IMR-90 (cell line): ENCODE data around the gene SLC22A7. TPM values are rescaled to one million over a fixed set of nuclear protein-coding genes. Genes with fewer than 3 reads are reported as not detected.

Experiments used
- ATAC-seq: fragments of 200-7000 bp; cut with Tn5 transposase; 2 replicates; pipeline ENCODE4 v1.9.1; 2020; ENCODE audit warnings: low read depth, mild to moderate bottlenecking, moderate library complexity
- BruUV-seq: library from RNA; stranded (reverse); fragments of 400-500 nt; replicated peaks from 2 replicates; lab custom pipeline; 2021; lab: Mats Ljungman, UMichigan
- CTCF ChIA-PET: fragments of 300-600 bp; formaldehyde crosslinking; extraction: SDS; loops from one replicate; lab custom pipeline; 2021; ENCODE audit warnings: antibody characterized with exemption; lab: Yijun Ruan, JAX
- POLR2A ChIA-PET: fragments of 300-600 bp; sonication (Branson Sonifier 250); formaldehyde crosslinking; loops from one replicate; lab custom pipeline; 2022; ENCODE audit warnings: antibody characterized with exemption; ENCODE audit not compliant: unreplicated experiment; lab: Charles Lee
- DNase-seq: peaks from one replicate; pipeline ENCODE4 v3.0.0; 2013
- H2AFZ ChIP-seq: replicated peaks from 2 replicates; pipeline ENCODE3; 2013; ENCODE audit warnings: low read length, mild to moderate bottlenecking; ENCODE audit not compliant: poor library complexity
- H2AK5ac ChIP-seq: 2 replicates; pipeline ENCODE4 v1.6.1; 2013; ENCODE audit warnings: low read depth, low read length, inconsistent platforms
- H2AK9ac ChIP-seq: replicated peaks from 2 replicates; pipeline ENCODE3; 2013; ENCODE audit warnings: mild to moderate bottlenecking, low read depth, low read length, moderate library complexity; ENCODE audit not compliant: poor library complexity
- H2BK120ac ChIP-seq: 2 replicates; pipeline ENCODE4 v1.6.1; 2013; ENCODE audit warnings: low read depth, low read length, inconsistent platforms
- H2BK15ac ChIP-seq: 3 replicates; pipeline ENCODE4 v1.6.1; 2013; ENCODE audit warnings: low read depth, low read length, inconsistent platforms
- H2BK20ac ChIP-seq: 2 replicates; pipeline ENCODE4 v1.6.1; 2013; ENCODE audit warnings: low read depth, mild to moderate bottlenecking, inconsistent platforms, low read length, moderate library complexity
- H2BK5ac ChIP-seq: 2 replicates; pipeline ENCODE4 v1.6.1; 2013; ENCODE audit warnings: mild to moderate bottlenecking, low read depth, low read length, inconsistent platforms; ENCODE audit not compliant: poor library complexity, severe bottlenecking
- H3K14ac ChIP-seq: replicated peaks from 2 replicates; pipeline ENCODE4 v1.6.1; 2013; ENCODE audit warnings: low read depth, low read length, inconsistent platforms
- H3K18ac ChIP-seq: 2 replicates; pipeline ENCODE4 v1.6.1; 2013; ENCODE audit warnings: low read depth, low read length, control low read depth
- H3K23ac ChIP-seq: 2 replicates; pipeline ENCODE4 v1.6.1; 2013; ENCODE audit warnings: low read depth, low read length, inconsistent platforms
- H3K27ac ChIP-seq: 2 replicates; pipeline ENCODE4 v1.5.1; 2013; ENCODE audit warnings: mild to moderate bottlenecking, control low read depth, low read length; ENCODE audit not compliant: insufficient read depth
- H3K27me3 ChIP-seq: 2 replicates; pipeline ENCODE4 v1.6.1; 2013; ENCODE audit warnings: low read length; ENCODE audit not compliant: control insufficient read depth, insufficient read depth
- H3K36me3 ChIP-seq: 2 replicates; pipeline ENCODE4 v1.6.1; 2013; ENCODE audit warnings: low read length, mixed read lengths; ENCODE audit not compliant: control insufficient read depth, insufficient read depth
- H3K4ac ChIP-seq: 2 replicates; pipeline ENCODE4 v1.6.1; 2013; ENCODE audit warnings: low read depth, low read length, inconsistent platforms
- H3K4me1 ChIP-seq: 2 replicates; pipeline ENCODE4 v1.6.1; 2013; ENCODE audit warnings: low read length, mixed read lengths; ENCODE audit not compliant: control insufficient read depth, insufficient read depth
- H3K4me2 ChIP-seq: 2 replicates; pipeline ENCODE4 v1.6.1; 2013; ENCODE audit warnings: low read depth, mild to moderate bottlenecking, control low read depth, low read length, moderate library complexity
- H3K4me3 ChIP-seq: 2 replicates; pipeline ENCODE4 v1.5.1; 2013; ENCODE audit warnings: low read depth, mild to moderate bottlenecking, control low read depth, low read length, moderate library complexity; ENCODE audit not compliant: insufficient read depth
- H3K56ac ChIP-seq: 2 replicates; pipeline ENCODE4 v1.6.1; 2013; ENCODE audit warnings: low read length, inconsistent platforms; ENCODE audit not compliant: insufficient read depth; ENCODE audit errors: extremely low read depth
- H3K79me1 ChIP-seq, 2 experiments: 2 replicates each; pipeline ENCODE4 v1.6.1; 2013; ENCODE audit warnings: low read length in 2 of 2, inconsistent platforms in 1 of 2, low read depth in 1 of 2
- H3K9ac ChIP-seq: 2 replicates; pipeline ENCODE4 v1.6.1; 2013; ENCODE audit warnings: low read depth, low read length, control low read depth
- H3K9me1 ChIP-seq: 2 replicates; pipeline ENCODE4 v1.6.1; 2013; ENCODE audit warnings: low read length, inconsistent platforms; ENCODE audit not compliant: insufficient read depth
- H3K9me3 ChIP-seq: 2 replicates; pipeline ENCODE4 v1.6.1; 2013; ENCODE audit warnings: low read length; ENCODE audit not compliant: control insufficient read depth, insufficient read depth
- H4K20me1 ChIP-seq: 2 replicates; pipeline ENCODE4 v1.6.1; 2013; ENCODE audit warnings: low read length, inconsistent platforms; ENCODE audit not compliant: insufficient read depth
- H4K5ac ChIP-seq: 2 replicates; pipeline ENCODE4 v1.6.1; 2013; ENCODE audit warnings: mild to moderate bottlenecking, low read depth, low read length, control low read depth
- H4K8ac ChIP-seq, 2 experiments: 2 replicates each; pipeline ENCODE4 v1.6.1; 2013; ENCODE audit warnings: low read depth in 2 of 2, low read length in 2 of 2, control low read depth in 1 of 2, inconsistent platforms in 1 of 2
- H4K91ac ChIP-seq: 2 replicates; pipeline ENCODE4 v1.6.1; 2013; ENCODE audit warnings: low read depth, low read length, inconsistent platforms; ENCODE audit not compliant: insufficient read depth
- CEBPB ChIP-seq: IDR thresholded peaks from 2 replicates; pipeline ENCODE4 v1.6.1; 2012; ENCODE audit warnings: low read depth, low read length, improper control_type of control experiment
- WGBS, 2 experiments: methylation state at CpG; one replicate each; pipeline versions ENCODE4 v1.1.5 to v1.1.7; 2013; ENCODE audit warnings: missing lambda C conversion rate in 2 of 2; ENCODE audit not compliant: insufficient read length in 1 of 2; ENCODE audit errors: extremely low coverage in 2 of 2; 5-methylcytosine and 5-hydroxymethylcytosine counted together
- dilution Hi-C: fragments of 300-500 bp; cut with HindIII; formaldehyde crosslinking; loops from one replicate; pipeline ENCODE4 v1.14.3; 2018; ENCODE audit warnings: low sequenced_read_pairs; ENCODE audit not compliant: unreplicated experiment
- in situ Hi-C: fragments of 300-500 bp; cut with MboI; formaldehyde crosslinking; loops from 3 replicates; pipeline ENCODE4 v1.14.3; 2019; ENCODE audit warnings: low sequenced_read_pairs, inconsistent platforms, mixed read lengths
- intact Hi-C: fragments of 100-400 bp; cut with micrococcal nuclease; formaldehyde crosslinking; loops from 2 replicates; pipeline ENCODE4 v1.10.0; 2022
- polyA plus RNA-seq, 3 experiments: library from polyadenylated mRNA; depleted of rRNA; stranded (reverse); fragments of >200 nt; gene quantifications; 2 replicates each; pipeline ENCODE4 v1.2.3, GENCODE V29; 2012; ENCODE audit warnings: low replicate concordance in 1 of 3
- total RNA-seq: library from RNA; depleted of rRNA; stranded (reverse); fragments of >200 nt; gene quantifications from 2 replicates; pipeline ENCODE4 v1.2.3, GENCODE V29; 2012

SLC22A7 gene
- total and polyA plus RNA-seq, 2 of the 4 experiments (the other 2 are of a cell fraction), result not detected

GRCh38 chr6:43318011-43318410 lies 20.0 kb downstream of the SLC22A7 start:
- H3K79me1 ChIP-seq, result no peaks in the 10 kb centered on the region
- no peak overlapping the region for H3K14ac ChIP-seq
- H2AFZ ChIP-seq, result no peak overlapping the region
- no peak overlapping the region for H3K23ac ChIP-seq
- no peak overlapping the region for H3K56ac ChIP-seq
- H2AK9ac ChIP-seq, result no peak overlapping the region
- H3K4me2 ChIP-seq, result no peak overlapping the region
- no peak overlapping the region for H3K18ac ChIP-seq
- intact Hi-C loops (no loop called here), in situ Hi-C loops (no loop called here), dilution Hi-C loops (no loop called here)
- no peak overlapping the region for H4K91ac ChIP-seq
- no peaks in the 10 kb centered on the region for H3K9me1 ChIP-seq
- no peak for ATAC-seq
- H3K9ac ChIP-seq, result no peak overlapping the region
- no peak overlapping the region for H2AK5ac ChIP-seq
- whole genome bisulfite sequencing, 2 experiments, result no CpG with 5 or more reads among the region's 2 CpGs
- H3K4me1 ChIP-seq, result no peaks in the 10 kb centered on the region
- no peaks in the 10 kb centered on the region for H3K9me3 ChIP-seq
- ChIA-PET CTCF (no interaction called here), POLR2A (interaction anchor here (0.6 kb wide), 1 partner anchor 192 kb away, joined by 3 read pairs; no protein-coding TSS in a partner anchor)
- no peak overlapping the region for H2BK120ac ChIP-seq
- H2BK5ac ChIP-seq, result no peak overlapping the region
- H3K4ac ChIP-seq, result no peak overlapping the region
- H4K5ac ChIP-seq, result no peak overlapping the region
- no peak overlapping the region for H2BK20ac ChIP-seq
- H3K36me3 ChIP-seq, result no peaks in the 10 kb centered on the region
- TF ChIP-seq CEBPB, result no peak
- no peak overlapping the region for H3K27ac ChIP-seq
- H3K27me3 ChIP-seq, result peaks cover 14% of the 10 kb centered on the region
- H4K20me1 ChIP-seq, result no peaks in the 10 kb centered on the region
- H3K4me3 ChIP-seq, result no peak overlapping the region
- no peak for DNase-seq
- no peak overlapping the region for H4K8ac ChIP-seq
- BruUV-seq, result no TSS peak
- H2BK15ac ChIP-seq, result no peak overlapping the region
